SU-DHL-6 (cell line): ENCODE data around the gene RHBG.

Source experiments
- H2AFZ ChIP-seq: fragments of 200-600 bp; sonication (generic); 2 replicates; pipeline ENCODE4 v1.6.1; 2014; ENCODE audit warnings: low read depth, mild to moderate bottlenecking, moderate library complexity, mixed read lengths, antibody characterized with exemption, low read length; ENCODE audit not compliant: severe bottlenecking
- H3F3A ChIP-seq: fragments of 200-600 bp; shearing (Covaris generic); 2 replicates; pipeline ENCODE4 v1.6.0; 2016; ENCODE audit warnings: antibody characterized with exemption, mild to moderate bottlenecking; ENCODE audit not compliant: insufficient read depth
- H3K27ac ChIP-seq: fragments of 200-600 bp; sonication (generic); 2 replicates; pipeline ENCODE4 v1.5.1; 2016; ENCODE audit warnings: low read depth, mild to moderate bottlenecking, low read length, moderate library complexity, mixed read lengths
- H3K27me3 ChIP-seq: fragments of 200-600 bp; sonication (generic), shearing (Covaris generic); 2 replicates; pipeline ENCODE4 v1.6.0; 2014; ENCODE audit warnings: mild to moderate bottlenecking, low read length
- H3K36me3 ChIP-seq: fragments of 200-600 bp; sonication (generic); 2 replicates; pipeline ENCODE4 v1.6.1; 2014; ENCODE audit warnings: mild to moderate bottlenecking, low read length, mixed read lengths
- H3K4me2 ChIP-seq: fragments of 300-600, 200-600 bp; shearing (Covaris generic), sonication (generic); 2 replicates; pipeline ENCODE4 v1.6.0; 2014; ENCODE audit warnings: low read length, low read depth, mild to moderate bottlenecking; ENCODE audit not compliant: poor library complexity, severe bottlenecking
- H3K4me3 ChIP-seq: fragments of 200-600 bp; sonication (generic); 2 replicates; pipeline ENCODE4 v1.5.1; 2014; ENCODE audit warnings: antibody characterized with exemption, low read length, mild to moderate bottlenecking, mixed read lengths; ENCODE audit not compliant: insufficient read depth, poor library complexity, severe bottlenecking
- H3K79me2 ChIP-seq: fragments of 200-600 bp; sonication (generic); 2 replicates; pipeline ENCODE4 v1.6.1; 2014; ENCODE audit warnings: mild to moderate bottlenecking, low read length, moderate library complexity; ENCODE audit not compliant: insufficient read depth
- H3K9ac ChIP-seq: fragments of 200-600 bp; sonication (generic); 2 replicates; pipeline ENCODE4 v1.7.0; 2014; ENCODE audit warnings: mild to moderate bottlenecking, low read length
- H3K9me2 ChIP-seq: fragments of 200-600 bp; sonication (generic); replicated peaks from 2 replicates; pipeline ENCODE4 v1.6.1; 2014; ENCODE audit warnings: low read length; ENCODE audit not compliant: insufficient read depth
- H3K9me3 ChIP-seq: fragments of 200-600 bp; sonication (generic); 2 replicates; pipeline ENCODE4 v1.6.1; 2014; ENCODE audit warnings: low read length, mixed read lengths; ENCODE audit not compliant: insufficient read depth
- H4K20me1 ChIP-seq: fragments of 200-600 bp; sonication (generic); 2 replicates; pipeline ENCODE4 v1.6.1; 2014; ENCODE audit warnings: low read depth, mild to moderate bottlenecking, antibody characterized with exemption, low read length, moderate library complexity, mixed read lengths
- CTCF ChIP-seq: fragments of 200-600 bp; sonication (generic); IDR thresholded peaks from one replicate; pipeline ENCODE4 v1.5.1; 2017; ENCODE audit warnings: antibody characterized with exemption, mild to moderate bottlenecking, low read length, moderate library complexity; ENCODE audit not compliant: insufficient read depth, poor library complexity, severe bottlenecking
- EZH2phosphoT487 ChIP-seq: fragments of 200-600 bp; sonication (generic), shearing (Covaris generic); conservative IDR thresholded peaks from 2 replicates; pipeline ENCODE4 v1.6.1; 2018; ENCODE audit warnings: mild to moderate bottlenecking, antibody characterized with exemption, low read length, moderate library complexity, mixed read lengths

Gene RHBG

GRCh38 chr1:156356875-156357534, 12.0 kb upstream of the RHBG start:
- no peaks in the 10 kb centered on the region for H3K27me3 ChIP-seq
- TF ChIP-seq EZH2phosphoT487 (no peak), CTCF (peak; percentile 98)
- H3K27ac ChIP-seq = no peak overlapping the region
- H3K36me3 ChIP-seq = no peaks in the 10 kb centered on the region
- H3K9me3 ChIP-seq = no peaks in the 10 kb centered on the region
- no peaks in the 10 kb centered on the region for H3K9me2 ChIP-seq
- no peaks in the 10 kb centered on the region for H3F3A ChIP-seq
- no peaks in the 10 kb centered on the region for H4K20me1 ChIP-seq
- H2AFZ ChIP-seq = peak overlapping the region; percentile 2
- H3K4me3 ChIP-seq = no peak overlapping the region
- H3K79me2 ChIP-seq = no peaks in the 10 kb centered on the region
- no peak overlapping the region for H3K9ac ChIP-seq
- peak overlapping the region; percentile 25 for H3K4me2 ChIP-seq

- H4K20me1 ChIP-seq = no peaks in the 10 kb centered on the region
- H3K27me3 ChIP-seq = no peaks in the 10 kb centered on the region
- TF ChIP-seq CTCF = no peak
- no peak for TF ChIP-seq EZH2phosphoT487
- no peaks in the 10 kb centered on the region for H3K79me2 ChIP-seq
- H3K9me2 ChIP-seq = no peaks in the 10 kb centered on the region
- H3K36me3 ChIP-seq = no peaks in the 10 kb centered on the region
- no peaks in the 10 kb centered on the region for H3F3A ChIP-seq
- no peaks in the 10 kb centered on the region for H3K9me3 ChIP-seq
- no peak overlapping the region for H3K27ac ChIP-seq
- no peak overlapping the region for H3K4me3 ChIP-seq
- no peak overlapping the region for H3K4me2 ChIP-seq
- H3K9ac ChIP-seq = no peak overlapping the region
- no peak overlapping the region for H2AFZ ChIP-seq
Measured at GRCh38 chr1:156357977-156358376, 11.0 kb upstream of the RHBG start.

GRCh38 chr1:156358641-156359040, 10.4 kb upstream of the RHBG start:
- Histone ChIP-seq H4K20me1 (no peaks in the 10 kb centered on the region), H3K4me2 (no peak overlapping the region), H3F3A (no peaks in the 10 kb centered on the region), H3K9me2 (no peaks in the 10 kb centered on the region), H3K27me3 (no peaks in the 10 kb centered on the region), H3K4me3 (no peak overlapping the region), H3K9me3 (no peaks in the 10 kb centered on the region), H3K27ac (no peak overlapping the region), H2AFZ (no peak overlapping the region), H3K9ac (no peak overlapping the region), H3K36me3 (no peaks in the 10 kb centered on the region), H3K79me2 (no peaks in the 10 kb centered on the region)
- no peak for TF ChIP-seq EZH2phosphoT487
- no peak for TF ChIP-seq CTCF
